IPS-15b (cell line): ENCODE measurements around the gene ACOT8.
"Not testable (repeated sequence)": the region's sequence is repeated elsewhere in the genome, so short reads cannot be mapped to it uniquely, and the experiment has no call there.

Experiments
- H3K27me3 ChIP-seq: one replicate; pipeline ENCODE4 v1.6.1; 2013; ENCODE audit warnings: low read length; ENCODE audit not compliant: control insufficient read depth, insufficient read depth
- H3K36me3 ChIP-seq: one replicate; pipeline ENCODE4 v1.6.1; 2013; ENCODE audit warnings: low read length; ENCODE audit not compliant: control insufficient read depth, insufficient read depth
- H3K4me1 ChIP-seq: one replicate; pipeline ENCODE4 v1.6.1; 2013; ENCODE audit warnings: mild to moderate bottlenecking, low read length; ENCODE audit not compliant: control insufficient read depth, insufficient read depth
- H3K4me3 ChIP-seq: one replicate; pipeline ENCODE4 v1.5.1; 2013; ENCODE audit warnings: low read depth, low read length
- H3K9ac ChIP-seq: one replicate; pipeline ENCODE4 v1.6.1; 2013; ENCODE audit warnings: low read depth, mild to moderate bottlenecking, low read length
- H3K9me3 ChIP-seq: one replicate; pipeline ENCODE4 v1.6.1; 2013; ENCODE audit warnings: mild to moderate bottlenecking, low read length; ENCODE audit not compliant: control insufficient read depth, insufficient read depth

The ACOT8 gene

DNA sequence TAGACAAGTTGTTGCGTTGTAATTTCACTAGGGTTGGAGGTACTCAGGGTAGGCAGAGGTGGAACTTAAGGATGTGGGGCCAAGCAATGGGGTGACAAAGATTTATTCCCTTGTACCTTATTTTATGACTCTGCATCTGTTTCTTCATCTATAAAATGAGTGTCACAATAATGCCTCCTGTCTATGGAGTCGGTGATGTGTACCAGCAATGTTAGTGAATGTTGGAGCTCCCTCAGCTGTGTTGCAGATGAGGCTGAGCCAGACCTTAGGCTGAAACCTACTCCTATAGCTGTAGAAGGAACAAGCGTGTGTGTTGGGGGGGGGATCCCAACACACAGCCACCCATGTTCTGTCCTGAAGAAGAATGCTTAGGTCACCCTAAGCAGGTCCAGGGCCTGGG, 40.2 kb downstream of the ACOT8 start:
- Histone ChIP-seq H3K9ac (no peak overlapping the region), H3K4me3 (no peak overlapping the region), H3K36me3 (peaks cover 24% of the 10 kb centered on the region), H3K27me3 (no peaks in the 10 kb centered on the region), H3K9me3 (no peaks in the 10 kb centered on the region), H3K4me1 (no peaks in the 10 kb centered on the region)

DNA sequence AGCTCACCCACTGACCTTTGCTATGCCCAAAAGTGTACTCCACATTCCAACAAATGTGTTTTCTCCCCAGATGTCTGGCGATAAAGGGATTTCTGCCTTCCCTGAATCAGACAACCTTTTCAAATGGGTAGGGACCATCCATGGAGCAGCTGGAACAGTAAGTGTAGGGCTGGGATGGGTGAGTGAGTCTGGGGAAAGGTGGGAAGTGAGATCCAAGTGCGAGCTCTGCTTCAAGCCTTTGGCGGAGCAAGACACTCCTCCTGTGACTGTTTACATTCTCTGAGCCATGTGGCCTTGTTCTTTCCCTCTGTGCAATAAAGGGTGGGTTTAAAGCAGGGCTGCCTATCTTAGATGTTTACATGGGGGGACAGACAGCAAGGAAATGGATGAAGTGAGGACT, 42.9 kb downstream of the ACOT8 start:
- Histone ChIP-seq H3K4me3 (no peak overlapping the region), H3K27me3 (no peaks in the 10 kb centered on the region), H3K36me3 (peaks cover 37% of the 10 kb centered on the region), H3K4me1 (no peaks in the 10 kb centered on the region), H3K9me3 (no peaks in the 10 kb centered on the region), H3K9ac (no peak overlapping the region)

DNA sequence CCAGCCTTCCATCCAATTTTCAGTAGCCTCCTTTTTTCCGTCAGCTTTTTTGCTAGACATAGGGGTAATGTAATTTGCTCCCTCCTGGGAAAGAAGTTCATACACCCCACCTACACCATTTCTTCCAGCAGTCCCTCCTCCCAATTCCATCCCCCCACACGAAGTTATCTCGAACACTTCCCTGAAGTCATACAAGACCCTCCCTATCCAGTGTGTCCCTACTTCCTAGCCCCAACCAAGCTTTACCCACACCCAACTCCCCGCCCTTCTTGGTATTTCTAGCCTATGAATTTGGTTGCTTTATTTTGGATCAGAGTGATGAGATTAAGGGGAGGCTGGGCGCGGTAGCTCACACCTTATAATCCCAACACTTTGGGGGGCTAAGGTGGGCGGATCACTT, 43.7 kb downstream of the ACOT8 start:
- no peaks in the 10 kb centered on the region for H3K27me3 ChIP-seq
- H3K4me1 ChIP-seq, result no peaks in the 10 kb centered on the region
- H3K4me3 ChIP-seq, result peak overlapping the region; percentile 95
- peak overlapping the region; percentile 96 for H3K9ac ChIP-seq
- no peaks in the 10 kb centered on the region for H3K9me3 ChIP-seq
- peaks cover 38% of the 10 kb centered on the region for H3K36me3 ChIP-seq

DNA sequence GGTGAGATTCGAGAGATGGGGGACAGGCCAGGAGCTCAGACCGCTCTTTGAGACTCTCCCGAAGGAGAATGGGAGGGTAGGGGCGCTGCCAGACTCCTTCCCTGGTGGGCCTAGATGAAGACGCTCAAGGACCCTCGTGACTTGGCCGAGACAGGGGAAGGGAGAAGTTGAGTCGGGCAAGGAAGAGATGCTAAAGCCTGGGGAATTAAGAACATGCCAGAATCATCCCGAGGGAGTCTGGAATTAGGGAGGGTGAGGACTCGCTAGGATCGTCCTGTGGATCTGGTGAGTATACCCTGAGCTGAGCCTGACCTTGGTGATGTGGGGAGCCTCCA, 44.2 kb downstream of the ACOT8 start:
- Histone ChIP-seq H3K36me3 (peaks cover 38% of the 10 kb centered on the region), H3K9me3 (no peaks in the 10 kb centered on the region), H3K27me3 (no peaks in the 10 kb centered on the region), H3K9ac (peak overlapping the region; percentile 96), H3K4me3 (peak overlapping the region; percentile 95), H3K4me1 (no peaks in the 10 kb centered on the region)

DNA sequence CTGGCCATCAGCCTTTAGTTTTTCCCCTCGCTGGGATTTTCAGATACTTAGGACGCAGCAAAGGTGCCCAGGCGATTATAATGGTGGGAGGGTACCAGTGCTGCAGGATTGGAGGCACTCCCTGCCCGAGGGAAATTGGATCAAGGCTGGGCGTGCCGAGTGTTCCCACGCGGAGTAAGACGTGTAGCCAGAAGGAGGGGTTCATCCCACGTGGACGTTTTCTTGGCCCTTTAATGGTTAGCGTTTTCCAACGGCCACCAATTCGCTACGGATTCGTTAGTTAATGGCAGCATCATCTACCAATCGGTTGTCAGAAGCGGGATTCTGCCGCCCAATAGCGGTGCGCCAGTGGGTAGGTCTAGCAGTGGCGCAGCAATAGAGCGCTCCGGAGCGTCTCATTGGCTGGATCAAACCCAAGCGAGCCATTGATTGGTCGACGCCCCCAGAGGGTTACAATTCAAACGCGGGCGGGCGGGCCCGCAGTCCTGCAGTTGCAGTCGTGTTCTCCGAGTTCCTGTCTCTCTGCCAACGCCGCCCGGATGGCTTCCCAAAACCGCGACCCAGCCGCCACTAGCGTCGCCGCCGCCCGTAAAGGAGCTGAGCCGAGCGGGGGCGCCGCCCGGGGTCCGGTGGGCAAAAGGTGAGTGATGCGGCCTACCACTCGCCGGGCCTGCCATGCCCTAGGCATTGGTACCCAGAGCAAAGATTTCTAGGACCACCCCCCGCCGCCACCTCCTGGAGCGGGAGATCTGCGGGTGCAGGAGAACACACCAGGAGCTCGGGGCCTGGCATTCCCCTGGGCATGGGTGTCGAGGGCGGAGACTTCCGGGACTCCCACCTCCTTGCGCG, 44.8 kb downstream of the ACOT8 start, which contains the start of gene UBE2C:
UBE2C (plus strand) TSS at position 488 of the 849 bp plus-strand sequence; CDS start at position 540, 52 bp downstream.
- H3K9ac ChIP-seq, result peak within 1 kb of the TSS; percentile 96
- H3K27me3 ChIP-seq, result no peaks in the 10 kb centered on the region
- H3K9me3 ChIP-seq, result no peaks in the 10 kb centered on the region
- H3K4me1 ChIP-seq, result no peaks in the 10 kb centered on the region
- peaks cover 38% of the 10 kb centered on the region for H3K36me3 ChIP-seq
- peak within 1 kb of the TSS; percentile 95 for H3K4me3 ChIP-seq

DNA sequence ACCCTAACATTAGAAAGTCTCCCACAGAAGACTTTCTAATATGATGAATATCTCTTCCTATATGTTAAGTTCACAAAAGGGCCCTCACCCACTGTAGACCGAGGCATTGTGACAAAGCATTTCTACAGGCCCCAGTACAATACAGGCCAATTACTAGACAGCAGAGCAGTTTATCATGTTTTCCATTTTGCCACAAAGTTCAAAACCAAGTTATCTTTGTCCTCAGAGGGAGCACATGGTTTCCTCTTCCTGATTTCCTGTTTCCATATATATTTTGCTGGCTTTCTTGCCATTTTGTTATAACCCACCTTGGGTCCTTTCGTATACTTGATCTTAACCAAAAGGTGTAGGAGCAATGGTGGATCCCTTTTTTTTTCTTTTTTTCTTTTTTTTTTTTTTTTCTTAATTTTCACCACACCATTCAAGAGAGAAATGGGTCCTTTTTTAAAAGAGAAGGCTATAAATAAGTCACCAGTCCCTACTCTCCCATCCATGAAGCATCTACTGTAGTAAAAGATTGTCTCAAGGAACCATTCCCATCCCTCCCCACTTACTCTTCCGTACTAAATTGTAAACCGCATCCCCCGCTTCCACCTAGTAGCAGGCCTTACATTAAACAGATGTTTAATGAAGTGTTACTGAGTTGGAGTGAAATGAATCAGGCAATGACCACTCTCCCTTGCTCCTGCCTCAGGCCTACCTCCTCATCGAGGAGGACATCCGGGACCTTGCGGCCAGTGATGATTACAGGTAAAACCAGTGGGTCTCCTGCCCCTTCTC, 46.8 kb downstream of the ACOT8 start:
- no peaks in the 10 kb centered on the region for H3K9me3 ChIP-seq
- H3K36me3 ChIP-seq, result peaks cover 27% of the 10 kb centered on the region
- H3K9ac ChIP-seq, result no peak overlapping the region
- no peaks in the 10 kb centered on the region for H3K27me3 ChIP-seq
- H3K4me1 ChIP-seq, result no peaks in the 10 kb centered on the region
- no peak overlapping the region for H3K4me3 ChIP-seq

DNA sequence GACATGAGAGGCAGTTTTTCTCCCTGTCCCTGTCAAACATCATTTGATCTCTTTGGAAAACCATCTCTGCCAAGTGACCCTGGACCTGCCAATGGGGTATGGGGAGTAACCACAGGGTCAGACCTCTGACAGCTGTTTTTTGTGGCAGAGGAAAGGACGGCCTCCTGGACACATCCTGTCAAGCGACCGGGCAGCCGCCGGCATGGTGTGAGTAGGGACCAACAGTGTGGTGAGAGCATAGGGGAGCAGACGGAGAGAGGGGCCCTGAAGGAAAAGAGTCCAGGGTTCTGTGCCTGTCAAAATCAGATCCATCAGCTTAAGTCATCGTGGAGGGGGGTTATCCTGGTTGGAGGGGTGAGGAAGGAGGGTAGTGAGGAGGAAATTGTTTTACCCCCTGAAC, 55.3 kb downstream of the ACOT8 start:
- Histone ChIP-seq H3K9me3 (no peaks in the 10 kb centered on the region), H3K4me3 (no peak overlapping the region), H3K4me1 (peaks cover 3% of the 10 kb centered on the region), H3K9ac (no peak overlapping the region), H3K36me3 (peaks cover 17% of the 10 kb centered on the region), H3K27me3 (no peaks in the 10 kb centered on the region)

DNA sequence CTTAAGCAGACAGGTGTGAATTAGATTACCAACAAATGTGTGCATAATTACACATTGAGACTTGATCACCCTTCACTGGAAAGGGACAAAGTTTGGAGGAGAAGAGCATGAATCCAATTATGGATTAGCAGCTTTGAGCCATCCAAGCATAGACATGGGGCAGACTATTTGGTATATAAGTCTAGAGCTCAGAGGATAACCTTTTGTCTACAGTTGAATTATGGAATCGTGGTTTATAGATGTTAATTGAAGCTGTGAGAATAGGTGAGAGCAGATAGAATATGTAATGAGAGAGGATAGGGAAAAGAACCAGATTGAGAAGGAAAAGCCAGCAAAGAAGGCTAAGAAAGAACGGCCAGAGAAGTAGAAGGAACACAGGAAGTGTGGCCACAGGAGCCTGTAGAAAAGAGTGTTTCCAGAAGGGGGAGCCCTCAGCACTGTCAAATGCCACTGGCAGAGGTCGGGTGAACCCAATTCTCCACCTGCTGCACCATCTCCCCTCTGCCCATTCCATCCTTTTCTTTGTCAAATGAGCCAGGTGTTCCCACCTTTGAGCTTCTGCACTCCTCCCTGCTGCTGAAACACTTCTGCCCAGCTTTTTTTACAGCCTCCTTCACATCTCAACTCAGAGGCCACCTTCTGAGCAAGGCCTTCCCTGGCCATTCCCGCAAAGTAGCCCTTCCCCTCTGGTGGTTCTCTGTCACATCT, 58.1 kb downstream of the ACOT8 start:
- Histone ChIP-seq H3K4me1 (peaks cover 3% of the 10 kb centered on the region), H3K36me3 (peaks cover 17% of the 10 kb centered on the region), H3K9me3 (no peaks in the 10 kb centered on the region), H3K9ac (no peak overlapping the region), H3K4me3 (no peak overlapping the region), H3K27me3 (no peaks in the 10 kb centered on the region)

DNA sequence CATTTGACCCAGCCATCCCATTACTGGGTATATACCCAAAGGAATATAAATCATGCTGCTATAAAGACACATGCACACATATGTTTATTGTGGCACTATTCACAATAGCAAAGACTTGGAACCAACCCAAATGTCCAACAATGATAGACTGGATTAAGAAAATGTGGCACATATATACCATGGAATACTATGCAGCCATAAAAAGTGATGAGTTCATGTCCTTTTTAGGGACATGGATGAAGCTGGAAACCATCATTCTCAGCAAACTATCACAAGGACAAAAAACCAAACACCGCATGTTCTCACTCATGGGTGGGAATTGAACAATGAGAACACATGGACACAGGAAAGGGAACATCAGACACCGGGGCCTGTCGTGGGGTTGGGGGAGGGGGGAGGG, 59.2 kb downstream of the ACOT8 start:
- H3K4me1 ChIP-seq, H3K9ac ChIP-seq, H3K9me3 ChIP-seq, H3K27me3 ChIP-seq, H3K4me3 ChIP-seq: not testable (repeated sequence)
- H3K36me3 ChIP-seq, result peaks cover 17% of the 10 kb centered on the region

DNA sequence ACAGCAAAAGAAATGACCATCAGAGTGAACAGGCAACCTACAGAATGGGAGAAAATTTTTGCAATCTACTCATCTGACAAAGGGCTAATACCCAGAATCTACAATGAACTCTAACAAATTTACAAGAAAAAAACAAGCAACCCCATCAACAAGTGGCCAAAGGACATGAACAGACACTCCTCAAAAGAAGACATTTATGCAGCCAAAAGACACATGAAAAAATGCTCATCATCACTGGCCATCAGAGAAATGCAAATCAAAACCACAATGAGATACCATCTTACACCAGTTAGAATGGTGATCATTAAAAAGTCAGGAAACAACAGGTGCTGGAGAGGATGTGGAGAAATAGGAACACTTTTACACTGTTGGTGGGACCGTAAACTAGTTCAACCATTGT, 59.7 kb downstream of the ACOT8 start:
- H3K9me3 ChIP-seq, H3K4me1 ChIP-seq, H3K27me3 ChIP-seq, H3K4me3 ChIP-seq, H3K9ac ChIP-seq: not testable (repeated sequence)
- peaks cover 17% of the 10 kb centered on the region for H3K36me3 ChIP-seq

DNA sequence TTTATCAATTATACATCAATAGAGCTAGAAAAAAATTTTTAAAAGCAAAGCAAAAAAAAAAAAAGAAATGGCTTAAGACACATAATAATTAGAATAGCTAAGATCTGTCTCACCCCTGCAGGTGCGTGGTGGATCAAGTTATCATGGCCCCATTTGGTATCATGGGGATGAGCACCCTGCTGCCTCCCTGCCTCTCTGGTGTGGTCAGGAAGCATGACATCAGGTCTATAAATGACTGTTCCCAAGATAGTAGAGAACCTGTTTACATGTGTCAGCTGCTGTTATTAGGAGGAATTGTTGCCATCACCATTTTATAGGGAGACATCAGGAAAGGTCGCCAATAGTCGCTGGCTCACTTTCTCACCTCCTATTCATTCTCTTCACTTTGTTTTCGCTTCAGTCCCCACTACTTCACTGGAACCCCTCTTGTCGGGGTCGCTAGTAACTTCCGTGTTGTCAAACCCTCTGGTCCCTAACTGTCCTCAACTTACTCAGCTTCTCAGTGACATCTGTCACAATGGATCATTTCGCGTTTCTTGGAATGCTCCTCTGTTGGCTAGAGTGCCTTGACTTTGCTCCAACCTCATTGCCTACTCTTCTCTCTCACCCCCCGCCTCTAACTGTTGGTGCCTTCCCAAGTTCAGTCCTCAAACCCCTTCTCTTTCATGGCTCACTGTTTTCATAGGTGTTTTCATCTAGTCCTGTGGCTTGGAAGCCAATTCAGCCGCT, 60.7 kb downstream of the ACOT8 start:
- H3K27me3 ChIP-seq, result no peaks in the 10 kb centered on the region
- no peak overlapping the region for H3K4me3 ChIP-seq
- H3K9ac ChIP-seq, result no peak overlapping the region
- H3K36me3 ChIP-seq, result peaks cover 12% of the 10 kb centered on the region
- no peaks in the 10 kb centered on the region for H3K9me3 ChIP-seq
- peaks cover 3% of the 10 kb centered on the region for H3K4me1 ChIP-seq
